GM23338 (cell line): ENCODE data around the gene PCGF3.
"Not testable (repeated sequence)": the region's sequence is repeated elsewhere in the genome, so short reads cannot be mapped to it uniquely, and the experiment has no call there.

Experiments
- EZH2 ChIP-seq: fragments of 200-600 bp; sonication (generic); IDR thresholded peaks from one replicate; pipeline ENCODE4 v1.8.0; 2017; ENCODE audit warnings: antibody characterized with exemption, mild to moderate bottlenecking, low read depth; ENCODE audit not compliant: unreplicated experiment
- EZH2phosphoT487 ChIP-seq: fragments of 200-600 bp; sonication (generic); IDR thresholded peaks from one replicate; pipeline ENCODE4 v1.8.1; 2018; ENCODE audit warnings: antibody characterized with exemption; ENCODE audit not compliant: unreplicated experiment
- POLR2AphosphoS5 ChIP-seq: IDR thresholded peaks from 2 replicates; pipeline ENCODE4 v1.6.1; 2016; ENCODE audit warnings: antibody characterized with exemption, low read depth
- ZNF331 ChIP-seq: fragments of 250-450 bp; sonication (Bioruptor Pico); IDR thresholded peaks from 2 replicates; pipeline ENCODE4 v1.5.0; 2020; ENCODE audit warnings: low read depth, mild to moderate bottlenecking, moderate library complexity
- TF ChIP-seq, protein P1 (sequence below), 2 experiments: fragments of 200-600 bp in 1 of 2; sonication (generic) in 1 of 2; conservative IDR thresholded peaks; 2 replicates each; pipeline versions ENCODE4 v1.5.1 to v1.6.1; 2016 to 2017; ENCODE audit warnings: antibody characterized with exemption in 2 of 2, low read depth in 2 of 2, mild to moderate bottlenecking in 2 of 2, moderate library complexity in 1 of 2
- TF ChIP-seq, protein P2 (sequence below): IDR thresholded peaks from one replicate; pipeline ENCODE4 v1.6.1; 2018; ENCODE audit warnings: antibody characterized with exemption; ENCODE audit not compliant: unreplicated experiment
- TF ChIP-seq, protein P3 (sequence below): IDR thresholded peaks from 2 replicates; pipeline ENCODE4 v1.6.1; 2016; ENCODE audit warnings: antibody characterized with exemption

DNA sequence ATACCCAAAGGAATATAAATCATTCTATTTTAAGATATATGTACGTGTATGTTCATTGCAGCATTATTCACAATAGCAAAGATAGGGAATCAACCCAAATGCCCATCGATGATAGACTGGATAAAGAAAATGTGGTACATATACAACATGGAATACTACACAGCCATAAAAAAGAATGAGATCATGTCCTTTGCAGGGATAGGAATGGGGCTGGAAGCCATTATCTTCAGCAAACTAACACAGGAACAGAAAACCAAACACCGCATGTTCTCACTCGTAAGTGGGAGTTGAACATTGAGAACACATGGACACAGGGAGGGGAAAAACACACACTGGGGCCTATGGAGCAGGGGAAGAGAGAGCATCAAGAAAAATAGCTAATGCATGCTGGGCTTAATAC is 101.3 kb downstream of the PCGF3 start:
- TF ChIP-seq POLR2AphosphoS5; EZH2; ZNF331 (CRISPR knock-in tag); EZH2phosphoT487: not testable (repeated sequence)
- TF ChIP-seq, protein P1, sequence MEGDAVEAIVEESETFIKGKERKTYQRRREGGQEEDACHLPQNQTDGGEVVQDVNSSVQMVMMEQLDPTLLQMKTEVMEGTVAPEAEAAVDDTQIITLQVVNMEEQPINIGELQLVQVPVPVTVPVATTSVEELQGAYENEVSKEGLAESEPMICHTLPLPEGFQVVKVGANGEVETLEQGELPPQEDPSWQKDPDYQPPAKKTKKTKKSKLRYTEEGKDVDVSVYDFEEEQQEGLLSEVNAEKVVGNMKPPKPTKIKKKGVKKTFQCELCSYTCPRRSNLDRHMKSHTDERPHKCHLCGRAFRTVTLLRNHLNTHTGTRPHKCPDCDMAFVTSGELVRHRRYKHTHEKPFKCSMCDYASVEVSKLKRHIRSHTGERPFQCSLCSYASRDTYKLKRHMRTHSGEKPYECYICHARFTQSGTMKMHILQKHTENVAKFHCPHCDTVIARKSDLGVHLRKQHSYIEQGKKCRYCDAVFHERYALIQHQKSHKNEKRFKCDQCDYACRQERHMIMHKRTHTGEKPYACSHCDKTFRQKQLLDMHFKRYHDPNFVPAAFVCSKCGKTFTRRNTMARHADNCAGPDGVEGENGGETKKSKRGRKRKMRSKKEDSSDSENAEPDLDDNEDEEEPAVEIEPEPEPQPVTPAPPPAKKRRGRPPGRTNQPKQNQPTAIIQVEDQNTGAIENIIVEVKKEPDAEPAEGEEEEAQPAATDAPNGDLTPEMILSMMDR (conservative IDR thresholded peaks at IDR 0.05; ENCODE audit: low read depth in 2 of 2), result not testable (repeated sequence)
- TF ChIP-seq, protein P2, sequence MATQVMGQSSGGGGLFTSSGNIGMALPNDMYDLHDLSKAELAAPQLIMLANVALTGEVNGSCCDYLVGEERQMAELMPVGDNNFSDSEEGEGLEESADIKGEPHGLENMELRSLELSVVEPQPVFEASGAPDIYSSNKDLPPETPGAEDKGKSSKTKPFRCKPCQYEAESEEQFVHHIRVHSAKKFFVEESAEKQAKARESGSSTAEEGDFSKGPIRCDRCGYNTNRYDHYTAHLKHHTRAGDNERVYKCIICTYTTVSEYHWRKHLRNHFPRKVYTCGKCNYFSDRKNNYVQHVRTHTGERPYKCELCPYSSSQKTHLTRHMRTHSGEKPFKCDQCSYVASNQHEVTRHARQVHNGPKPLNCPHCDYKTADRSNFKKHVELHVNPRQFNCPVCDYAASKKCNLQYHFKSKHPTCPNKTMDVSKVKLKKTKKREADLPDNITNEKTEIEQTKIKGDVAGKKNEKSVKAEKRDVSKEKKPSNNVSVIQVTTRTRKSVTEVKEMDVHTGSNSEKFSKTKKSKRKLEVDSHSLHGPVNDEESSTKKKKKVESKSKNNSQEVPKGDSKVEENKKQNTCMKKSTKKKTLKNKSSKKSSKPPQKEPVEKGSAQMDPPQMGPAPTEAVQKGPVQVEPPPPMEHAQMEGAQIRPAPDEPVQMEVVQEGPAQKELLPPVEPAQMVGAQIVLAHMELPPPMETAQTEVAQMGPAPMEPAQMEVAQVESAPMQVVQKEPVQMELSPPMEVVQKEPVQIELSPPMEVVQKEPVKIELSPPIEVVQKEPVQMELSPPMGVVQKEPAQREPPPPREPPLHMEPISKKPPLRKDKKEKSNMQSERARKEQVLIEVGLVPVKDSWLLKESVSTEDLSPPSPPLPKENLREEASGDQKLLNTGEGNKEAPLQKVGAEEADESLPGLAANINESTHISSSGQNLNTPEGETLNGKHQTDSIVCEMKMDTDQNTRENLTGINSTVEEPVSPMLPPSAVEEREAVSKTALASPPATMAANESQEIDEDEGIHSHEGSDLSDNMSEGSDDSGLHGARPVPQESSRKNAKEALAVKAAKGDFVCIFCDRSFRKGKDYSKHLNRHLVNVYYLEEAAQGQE, result not testable (repeated sequence)
- TF ChIP-seq, protein P3, sequence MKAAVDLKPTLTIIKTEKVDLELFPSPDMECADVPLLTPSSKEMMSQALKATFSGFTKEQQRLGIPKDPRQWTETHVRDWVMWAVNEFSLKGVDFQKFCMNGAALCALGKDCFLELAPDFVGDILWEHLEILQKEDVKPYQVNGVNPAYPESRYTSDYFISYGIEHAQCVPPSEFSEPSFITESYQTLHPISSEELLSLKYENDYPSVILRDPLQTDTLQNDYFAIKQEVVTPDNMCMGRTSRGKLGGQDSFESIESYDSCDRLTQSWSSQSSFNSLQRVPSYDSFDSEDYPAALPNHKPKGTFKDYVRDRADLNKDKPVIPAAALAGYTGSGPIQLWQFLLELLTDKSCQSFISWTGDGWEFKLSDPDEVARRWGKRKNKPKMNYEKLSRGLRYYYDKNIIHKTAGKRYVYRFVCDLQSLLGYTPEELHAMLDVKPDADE, result not testable (repeated sequence)
